Coronary artery (tissue), 2 donors: Measurements from ENCODE around the gene NR3C1.

Source experiments
- DNase-seq: peaks from one replicate; pipeline ENCODE4 v3.0.0-alpha.2; 2017; ENCODE audit warnings: low spot score
- H3K27ac ChIP-seq, 2 donors: fragments of 200-600 bp; sonication (generic); one replicate each; pipeline ENCODE4 v1.5.1; 2016 to 2019
- H3K4me3 ChIP-seq: fragments of 200-600 bp; sonication (generic); 2 replicates; pipeline ENCODE4 v1.5.1; 2016; ENCODE audit warnings: mild to moderate bottlenecking, moderate library complexity
- CTCF ChIP-seq: fragments of 200-600 bp; sonication (generic); IDR thresholded peaks from one replicate; pipeline ENCODE4 v1.5.1; 2019; ENCODE audit warnings: antibody characterized with exemption

The NR3C1 gene

DNA sequence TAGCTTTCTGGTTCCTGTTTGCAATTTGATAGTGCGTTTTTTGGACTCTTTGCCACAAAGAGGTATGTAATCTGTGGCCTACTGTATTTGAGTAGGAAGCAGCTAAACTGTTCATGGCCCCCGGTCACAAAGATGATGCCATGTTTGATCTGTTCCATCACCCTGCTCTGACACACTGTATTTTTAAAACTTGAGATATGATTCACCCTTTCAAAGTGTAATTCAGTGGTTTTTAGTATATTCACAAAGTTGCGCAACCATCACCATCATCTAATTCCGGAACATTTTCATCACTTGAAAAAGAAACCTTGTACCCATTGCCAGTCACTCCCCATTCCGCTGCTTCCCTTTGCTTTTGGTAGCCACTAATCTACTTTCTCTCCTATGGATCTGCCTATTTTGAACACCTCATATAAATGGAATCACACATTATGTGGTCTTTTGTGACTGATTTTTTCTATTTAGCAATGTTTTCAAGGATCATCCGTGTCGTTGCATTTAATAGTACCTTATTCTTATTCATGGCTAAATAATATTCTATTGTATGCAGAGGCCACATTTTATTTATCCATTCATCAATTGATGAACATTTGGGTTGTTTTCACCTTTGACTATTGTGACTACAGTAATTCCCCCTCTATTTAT is 141.6 kb downstream of the NR3C1 start:
- DNase-seq: no peak
- TF ChIP-seq CTCF: no peak
- Histone ChIP-seq H3K4me3 (no peak overlapping the region), H3K27ac (no peak overlapping the region)

DNA sequence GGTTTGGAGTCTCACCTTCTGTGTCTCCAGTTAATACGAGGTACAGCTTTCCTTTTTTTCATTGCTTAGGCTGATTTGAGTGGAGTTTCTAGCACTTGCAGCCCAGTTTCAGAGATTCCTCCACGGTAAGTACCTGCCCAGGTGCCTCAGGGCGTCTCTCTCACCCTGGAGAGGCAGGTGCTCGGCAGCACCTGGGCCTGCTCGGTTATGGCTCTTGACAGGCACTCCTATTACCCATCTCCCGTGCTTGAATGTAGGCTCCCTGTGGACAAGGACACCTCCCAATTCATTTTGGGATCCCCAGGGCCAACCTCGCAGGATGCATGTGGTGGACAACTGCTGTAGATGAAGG is 144.3 kb downstream of the NR3C1 start:
- DNase-seq: no peak
- H3K4me3 ChIP-seq: no peak overlapping the region
- H3K27ac ChIP-seq: no peak overlapping the region
- TF ChIP-seq CTCF: no peak

DNA sequence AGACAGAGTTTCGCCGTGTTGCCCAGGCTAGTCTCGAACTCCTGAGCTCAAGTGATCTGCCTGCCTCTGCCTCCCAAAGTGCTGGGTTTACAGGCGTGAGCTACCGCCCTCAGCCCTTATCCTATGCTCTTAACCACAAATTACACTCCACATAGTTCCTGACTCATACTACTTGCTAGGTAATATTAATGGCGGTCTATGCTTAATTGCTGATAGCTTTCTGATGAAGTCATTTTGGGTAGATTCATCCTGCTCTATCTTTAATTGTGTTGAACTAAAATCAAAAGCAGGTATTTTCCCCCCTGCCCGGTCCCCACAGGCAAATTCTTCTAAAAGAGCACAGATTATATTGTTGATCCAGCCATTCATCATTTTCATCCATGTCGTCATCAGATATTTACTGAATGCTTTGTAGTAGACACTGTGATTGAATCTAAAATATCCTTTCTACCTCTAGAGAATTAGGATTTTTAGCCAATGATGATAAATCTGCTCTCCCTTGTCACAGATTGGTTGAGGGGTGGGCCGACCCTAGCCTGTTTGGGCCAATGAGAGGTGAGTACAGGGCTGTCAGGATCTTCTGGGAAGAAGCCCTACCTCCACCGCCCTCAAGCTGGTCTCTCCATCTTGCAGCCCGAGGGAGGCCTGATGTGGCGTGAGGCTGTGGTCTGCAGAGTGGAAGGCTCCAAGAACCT is 144.8 kb downstream of the NR3C1 start:
- TF ChIP-seq CTCF: no peak
- DNase-seq: no peak
- H3K27ac ChIP-seq: no peak overlapping the region

DNA sequence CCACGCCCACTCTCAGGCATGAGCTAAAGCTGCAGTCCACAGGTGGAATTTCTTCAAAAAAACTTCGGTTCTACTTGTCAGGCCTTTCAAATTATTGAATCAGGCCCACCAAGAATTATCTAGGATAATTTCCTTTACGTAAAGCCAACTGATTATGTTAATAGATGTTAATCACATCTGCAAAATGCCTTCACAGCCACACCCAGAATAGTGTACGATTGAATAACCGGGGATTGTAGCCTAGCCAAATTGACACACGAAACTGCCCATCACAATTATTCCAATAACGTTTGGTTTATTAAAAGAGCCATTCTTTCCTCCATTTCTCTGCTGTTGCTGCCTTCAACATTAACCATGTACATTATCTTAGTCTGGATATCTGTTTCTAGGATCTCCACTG is 148.7 kb downstream of the NR3C1 start:
- no peak overlapping the region for H3K27ac ChIP-seq
- no peak for TF ChIP-seq CTCF
- H3K4me3 ChIP-seq: no peak overlapping the region
- DNase-seq: no peak

More for the DNA sequence above, 144.8 kb downstream of the NR3C1 start:
- H3K4me3 ChIP-seq: no peak overlapping the region

DNA sequence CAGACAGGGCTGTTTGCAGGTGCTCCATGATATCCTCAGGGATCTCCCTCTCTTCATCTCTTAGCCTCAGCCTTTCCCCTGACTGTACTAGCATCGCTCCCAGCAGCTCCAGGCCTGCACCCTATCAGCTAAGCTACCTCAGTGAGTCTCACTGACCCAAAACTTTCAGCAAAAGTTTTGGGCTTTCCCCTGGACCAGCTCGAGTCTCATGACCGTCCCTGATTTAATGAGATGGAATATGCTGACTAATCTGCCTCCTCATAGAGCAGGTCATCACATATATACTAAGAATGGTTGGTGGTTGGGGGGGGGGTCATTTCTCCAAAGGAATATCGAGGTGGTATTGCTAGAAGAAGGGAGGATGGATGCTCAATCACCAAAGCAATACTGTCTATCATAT is 151.5 kb downstream of the NR3C1 start:
- TF ChIP-seq CTCF: no peak
- DNase-seq: no peak
- no peak overlapping the region for H3K4me3 ChIP-seq
- H3K27ac ChIP-seq: no peak overlapping the region

DNA sequence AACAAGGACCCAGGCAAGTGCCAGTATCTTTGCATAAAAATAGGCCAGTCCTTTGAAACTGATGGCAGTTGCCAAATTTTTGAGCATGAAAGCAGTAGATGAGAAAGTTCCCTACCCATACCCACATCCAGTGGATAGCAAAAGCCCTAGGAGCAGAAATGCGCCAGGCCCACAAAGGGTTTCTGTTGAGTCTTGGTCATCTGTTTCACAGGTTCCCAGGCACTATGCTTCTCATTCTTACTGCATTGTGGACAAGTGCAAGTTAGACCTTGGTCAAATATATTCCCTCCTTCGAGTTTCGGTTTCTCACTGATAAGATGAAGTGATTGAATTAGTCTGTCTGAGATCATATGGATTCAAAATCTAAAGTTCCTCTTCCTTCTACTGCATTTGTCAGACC is 152.3 kb downstream of the NR3C1 start:
- TF ChIP-seq CTCF: no peak
- Histone ChIP-seq H3K4me3 (no peak overlapping the region), H3K27ac (no peak overlapping the region)
- no peak for DNase-seq

DNA sequence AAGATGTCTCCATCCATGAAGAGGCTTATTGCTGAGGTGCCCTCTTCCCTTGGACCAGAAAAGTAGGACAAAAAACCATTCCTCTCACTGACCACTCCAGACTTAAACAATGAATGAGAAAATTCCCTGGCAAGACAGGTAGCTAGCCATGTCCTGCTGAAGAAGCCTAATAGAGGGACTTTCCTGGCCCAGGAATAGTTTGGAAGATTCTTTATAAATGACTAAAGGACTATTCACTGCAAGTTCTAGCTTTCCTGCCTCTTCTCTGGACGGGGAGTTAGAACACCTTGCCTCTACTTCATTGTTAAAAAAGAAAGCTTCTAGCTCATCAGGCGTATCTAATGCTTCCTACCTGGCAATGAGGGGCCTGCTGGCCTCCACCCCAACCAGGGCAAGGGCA is 153.6 kb downstream of the NR3C1 start:
- no peak for TF ChIP-seq CTCF
- DNase-seq: no peak
- H3K4me3 ChIP-seq: no peak overlapping the region
- H3K27ac ChIP-seq: no peak overlapping the region
